IPS-NIHi7 (cell line): ENCODE data around the gene OSGIN1.

Experiments used
- DNase-seq: peaks from one replicate; pipeline ENCODE4 v3.0.0; 2012; ENCODE audit warnings: mixed read lengths; ENCODE audit errors: extremely low spot score

Gene OSGIN1

DNA sequence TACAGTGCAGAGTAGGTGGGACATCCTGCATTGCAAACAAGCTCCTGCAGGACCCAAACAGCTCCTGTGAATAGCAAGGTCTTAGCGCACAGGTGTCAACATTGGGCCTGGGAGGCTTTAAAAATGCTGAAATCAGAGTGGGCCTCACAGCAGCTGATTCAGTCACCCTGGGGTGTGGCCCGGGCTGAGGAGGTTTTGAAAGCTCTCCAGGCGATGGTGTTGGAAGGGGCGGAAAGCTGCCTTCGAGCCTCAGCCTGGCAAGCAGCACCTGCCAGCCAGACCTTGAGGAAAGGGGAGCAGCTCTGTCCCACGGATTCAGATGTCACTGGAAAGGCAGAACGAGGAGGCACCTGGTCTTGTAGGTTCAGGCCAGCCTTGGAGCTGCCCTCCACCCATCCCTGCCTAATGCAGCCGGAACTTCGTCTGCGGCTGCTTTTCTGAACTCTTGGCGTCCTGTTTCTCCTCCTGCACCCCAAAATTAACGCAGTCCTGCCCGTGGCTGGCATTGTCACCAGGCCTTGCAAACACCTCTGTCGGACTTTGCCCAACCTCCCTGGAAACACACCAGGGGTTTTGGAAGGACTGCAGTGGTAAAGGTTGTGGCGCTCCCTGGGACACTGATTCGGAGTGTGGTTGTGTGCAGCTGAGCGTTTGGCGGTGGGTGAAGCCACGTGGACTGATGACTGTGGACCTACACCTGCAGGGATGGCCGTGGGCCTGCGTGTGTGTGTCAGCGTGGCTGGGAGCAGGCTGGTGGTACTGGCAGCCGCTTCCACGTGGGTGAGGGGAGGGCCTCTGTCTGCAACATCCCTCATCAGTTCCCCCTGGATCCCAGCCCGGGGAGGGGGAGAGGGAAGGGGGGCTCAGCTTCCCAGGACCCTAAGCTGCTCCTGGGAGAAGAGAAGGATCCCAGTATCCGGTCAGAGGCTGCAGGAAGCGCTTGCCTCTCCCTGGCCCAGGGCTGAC, 18.4 kb downstream of the OSGIN1 start:
- no peak for DNase-seq

DNA sequence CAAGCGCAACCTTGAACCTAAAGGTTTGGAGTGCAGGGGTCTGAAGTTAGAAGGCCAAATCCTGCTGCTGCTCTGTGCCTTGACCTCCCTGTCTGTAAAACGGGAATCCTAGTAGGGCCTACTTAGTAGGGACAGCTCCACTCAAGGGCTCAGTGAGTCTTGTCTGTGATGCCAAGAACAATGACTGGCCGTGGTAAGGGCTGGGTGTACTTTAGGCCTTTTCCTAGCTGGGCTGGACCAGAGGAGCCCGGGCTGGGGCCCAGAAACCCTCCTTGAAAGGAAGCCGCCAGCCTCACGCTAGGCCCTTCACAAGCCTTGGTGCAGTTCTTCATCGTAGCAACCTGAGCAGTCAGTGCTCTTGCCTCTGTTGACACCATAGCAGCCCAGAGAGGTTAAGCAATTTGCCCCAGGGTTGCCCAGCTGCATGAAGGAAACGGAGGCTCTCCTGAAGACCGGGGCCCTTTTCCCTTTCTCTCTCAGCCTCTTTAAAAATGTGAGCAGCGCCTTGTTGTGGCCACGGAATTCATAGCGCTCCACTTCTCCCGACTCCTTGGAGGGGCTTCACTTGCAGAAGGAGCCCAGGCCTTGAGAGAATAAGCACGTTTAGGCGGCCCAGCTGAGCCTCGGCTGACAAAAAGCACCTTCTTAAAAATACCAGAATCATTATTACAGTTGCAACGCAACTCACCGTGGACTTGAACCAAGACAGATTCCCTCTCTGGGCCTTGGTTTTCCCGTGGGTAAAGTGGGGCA, 19.4 kb downstream of the OSGIN1 start:
- DNase-seq, result no peak

DNA sequence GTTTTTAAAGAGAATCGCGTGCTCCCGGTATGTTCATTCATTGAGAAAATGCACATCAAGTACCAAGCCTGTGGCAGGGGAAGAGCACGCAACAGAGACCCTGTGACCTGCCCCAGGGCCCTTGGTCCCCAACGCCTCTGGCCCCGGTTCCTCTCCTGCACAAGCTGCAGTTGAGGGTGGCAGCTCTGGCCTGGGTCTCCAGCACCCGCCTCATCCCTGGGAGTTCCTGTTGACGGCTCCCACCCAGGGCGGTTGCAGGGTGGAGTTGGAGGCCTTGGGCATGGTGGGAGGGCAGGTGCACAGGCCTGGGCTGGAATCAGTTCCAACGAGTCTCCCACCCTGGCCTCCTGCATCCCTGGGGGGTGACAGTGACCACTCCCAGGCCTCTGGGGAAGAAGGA, 20.0 kb downstream of the OSGIN1 start:
- DNase-seq, result no peak

DNA sequence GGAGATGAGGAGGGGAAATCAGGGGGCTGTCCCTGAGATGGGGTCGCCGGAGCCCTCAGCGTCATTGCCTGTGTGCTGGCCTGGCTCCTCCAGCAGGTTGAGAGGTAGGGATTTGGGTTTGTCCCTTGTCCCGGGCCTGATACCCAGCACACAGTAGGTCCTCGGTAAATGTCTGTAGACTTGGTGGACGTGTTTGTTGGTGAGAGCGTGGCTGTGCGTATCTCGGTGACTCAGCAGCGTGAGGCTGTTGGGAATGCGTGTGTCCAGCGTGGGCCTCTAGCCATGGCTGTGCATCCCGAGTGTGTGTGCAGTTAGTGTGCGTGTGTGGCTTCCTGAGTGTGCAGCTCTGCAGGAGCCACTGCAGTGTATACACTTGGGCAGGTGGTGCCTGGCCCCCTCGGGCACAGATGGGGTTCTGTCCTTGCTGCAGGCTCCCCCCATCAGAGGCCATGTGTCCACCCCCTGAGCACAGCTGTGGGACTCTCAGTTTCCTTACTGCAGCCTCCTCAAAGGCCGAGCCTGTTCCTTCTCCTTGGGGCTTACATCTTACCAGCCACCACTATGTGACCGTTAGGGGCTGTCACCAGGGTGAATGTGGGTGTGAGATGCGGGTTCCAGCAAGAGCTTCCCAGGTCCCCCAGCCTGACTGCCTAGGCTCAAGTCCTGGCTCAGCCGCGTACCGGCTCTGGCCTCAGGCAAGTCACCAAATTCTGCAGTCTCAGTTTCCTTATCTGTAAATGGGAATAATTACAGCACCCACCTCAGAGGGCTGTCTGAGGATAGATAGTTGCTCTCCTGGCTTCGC, 20.7 kb downstream of the OSGIN1 start:
- no peak for DNase-seq

DNA sequence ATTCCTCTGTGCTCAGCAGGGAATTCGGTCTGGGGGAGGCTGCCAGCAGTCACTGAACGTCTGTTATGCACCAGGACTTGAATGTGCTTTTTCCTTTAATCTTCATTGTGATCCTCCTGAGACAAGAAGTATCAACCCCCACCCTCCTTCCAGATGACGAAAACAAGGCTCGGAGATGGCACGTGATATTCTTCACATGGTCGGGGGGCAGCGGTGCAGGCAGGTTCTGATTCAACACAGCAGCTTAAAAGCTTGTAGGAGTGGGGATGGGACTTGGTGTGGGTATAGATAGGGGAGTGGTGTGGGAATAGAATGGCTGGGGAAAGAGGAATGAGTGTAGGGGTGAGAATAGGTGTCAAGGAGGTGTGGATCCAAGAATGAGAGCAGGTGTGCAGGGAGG, 21.4 kb downstream of the OSGIN1 start:
- no peak for DNase-seq

DNA sequence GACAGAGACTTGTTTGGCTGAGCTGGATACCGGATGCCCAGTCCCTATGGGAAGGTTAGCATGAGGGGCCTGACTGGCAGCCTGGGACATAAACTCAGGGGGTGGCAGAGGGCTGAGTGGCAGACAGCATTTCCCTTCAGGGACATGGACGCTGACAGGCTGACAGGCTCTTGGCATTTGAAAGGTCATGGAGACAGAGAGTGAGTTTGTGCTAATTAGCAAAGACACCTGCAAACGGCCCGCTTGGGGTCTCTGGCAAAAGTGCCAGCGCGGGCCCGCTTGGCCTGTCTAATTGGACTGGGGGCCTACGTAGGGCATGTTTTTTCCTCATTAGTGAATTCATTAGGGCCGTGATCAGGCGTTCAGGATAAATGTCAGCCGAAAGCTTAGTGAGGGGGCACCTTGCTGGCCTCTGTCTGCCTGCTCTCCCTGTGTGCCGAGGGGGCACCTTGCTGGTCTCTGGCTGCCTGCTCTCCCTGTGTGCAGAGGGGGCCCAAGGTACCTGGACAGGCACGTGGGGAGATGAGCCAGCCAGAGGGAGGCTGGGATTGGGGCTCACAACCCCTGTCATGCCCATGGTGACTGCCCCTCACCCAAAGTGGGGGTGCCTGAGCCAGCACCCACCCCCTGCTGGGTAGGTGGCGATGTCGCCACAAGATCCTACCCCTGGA, 22.7 kb downstream of the OSGIN1 start:
- DNase-seq, result no peak

DNA sequence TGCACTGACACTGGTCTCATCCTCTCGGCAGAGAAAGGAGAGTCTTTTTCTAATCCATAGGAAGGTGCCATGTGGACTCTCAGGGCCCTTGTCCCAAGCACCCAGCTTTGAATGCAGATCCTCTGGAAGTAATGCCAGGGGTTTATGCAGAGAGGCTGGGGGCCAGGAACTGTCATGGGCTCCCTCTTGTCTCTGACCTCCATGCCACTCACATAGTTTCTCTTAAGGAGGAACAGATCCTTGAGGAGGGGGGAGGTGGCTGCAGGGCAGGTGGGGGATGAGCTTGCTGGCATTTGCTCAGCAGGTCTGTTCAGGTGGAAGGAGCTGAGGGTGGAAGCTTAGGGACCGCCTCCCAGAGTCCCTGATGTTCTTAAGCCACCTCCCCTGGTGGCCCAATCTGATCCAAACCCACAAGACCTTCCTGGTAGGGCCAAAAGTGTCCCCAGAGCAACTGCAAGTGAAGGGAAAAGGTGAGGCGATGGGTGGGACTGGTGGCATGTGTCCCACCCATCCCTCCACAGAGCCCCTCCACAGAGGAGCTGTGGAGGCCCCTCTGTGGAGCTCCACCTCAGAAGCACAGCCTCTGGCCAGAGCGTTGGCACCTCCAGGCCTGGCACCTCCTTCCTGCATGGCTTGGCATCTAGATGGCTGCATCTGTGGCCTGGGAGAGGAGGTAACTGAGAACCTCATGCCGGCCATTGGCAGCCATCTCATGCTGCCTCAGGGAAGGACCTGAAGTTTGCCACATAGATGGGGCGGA, 24.2 kb downstream of the OSGIN1 start:
- DNase-seq, result no peak

DNA sequence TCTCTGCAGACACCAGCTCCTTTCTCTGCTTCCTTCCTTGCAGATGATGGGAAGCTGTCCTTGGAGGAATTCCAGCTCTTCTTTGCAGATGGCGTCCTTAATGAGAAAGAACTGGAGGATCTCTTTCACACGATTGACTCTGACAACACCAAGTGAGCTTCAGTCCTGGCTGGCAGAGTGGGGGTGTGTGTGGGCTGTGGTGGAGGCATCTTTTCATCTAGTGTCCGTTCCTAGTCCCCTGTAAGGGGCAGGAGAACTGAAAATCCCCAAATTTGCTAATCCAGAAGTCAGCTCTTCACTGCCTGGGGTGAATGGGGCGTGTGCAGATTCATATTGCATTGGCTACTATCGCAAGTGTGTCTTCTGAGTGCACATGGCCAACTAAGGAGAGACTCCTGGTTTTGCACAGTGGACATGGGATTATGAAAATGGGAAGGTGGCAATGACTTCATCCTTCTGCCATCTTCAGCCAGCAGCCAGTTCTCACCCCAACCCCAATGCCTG, 25.4 kb downstream of the OSGIN1 start:
- DNase-seq, result no peak

DNA sequence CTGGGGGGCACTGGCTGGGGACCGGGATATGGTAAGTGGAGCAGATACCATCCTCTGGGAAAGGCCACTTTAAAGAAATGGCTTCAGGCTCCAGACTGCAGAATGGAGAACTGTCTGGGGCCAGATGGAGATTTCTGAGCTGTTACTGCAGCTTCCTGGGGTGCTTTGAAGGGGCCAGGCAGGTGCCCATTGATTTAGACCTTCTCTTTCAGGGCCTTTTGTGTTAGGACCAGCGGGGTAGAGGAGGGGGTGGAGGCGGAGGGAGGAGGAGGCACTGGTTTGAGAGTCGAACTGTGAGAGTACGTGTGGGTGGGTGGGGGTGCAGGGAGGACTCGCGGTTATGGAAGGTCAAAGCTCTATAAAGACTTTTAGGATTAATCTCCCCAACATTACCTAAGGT, 26.4 kb downstream of the OSGIN1 start:
- DNase-seq, result no peak

DNA sequence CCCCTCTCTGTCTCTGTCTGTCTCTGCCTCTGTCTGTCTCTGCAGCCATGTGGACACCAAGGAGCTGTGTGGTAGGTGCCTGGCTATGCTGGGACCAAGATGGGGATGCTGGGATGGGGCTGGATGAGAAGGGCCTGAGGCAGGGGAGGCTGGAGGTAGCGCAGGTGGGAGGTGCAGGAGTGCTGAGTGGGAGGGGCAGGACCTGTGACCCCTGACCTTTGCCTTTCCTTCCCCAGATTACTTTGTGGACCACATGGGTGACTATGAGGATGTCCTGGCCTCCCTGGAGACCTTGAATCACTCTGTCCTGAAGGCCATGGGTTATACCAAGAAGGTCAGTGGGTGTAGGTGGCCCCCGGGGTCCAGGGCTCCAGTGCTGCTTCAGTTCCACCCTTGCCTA, 27.8 kb downstream of the OSGIN1 start:
- DNase-seq, result no peak

DNA sequence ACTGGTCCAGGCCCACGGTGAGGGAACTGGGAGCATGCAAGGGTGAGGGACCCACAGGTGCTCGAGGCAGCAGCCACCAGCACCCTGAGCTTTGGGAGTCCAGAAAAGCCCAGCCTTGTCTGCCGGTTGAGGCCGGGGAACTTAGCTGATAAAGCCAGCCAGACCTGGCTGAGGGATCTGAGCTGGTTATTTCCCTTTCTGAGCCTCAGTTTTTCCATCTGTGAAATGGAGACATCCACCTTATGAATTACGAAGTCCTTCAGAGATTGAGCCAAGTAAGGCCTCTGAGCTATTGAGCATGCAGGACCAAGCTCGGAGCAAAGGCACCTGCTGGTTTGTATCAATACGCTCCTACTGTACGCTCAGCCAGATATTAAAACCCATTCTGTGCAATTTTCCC, 28.8 kb downstream of the OSGIN1 start:
- no peak for DNase-seq

DNA sequence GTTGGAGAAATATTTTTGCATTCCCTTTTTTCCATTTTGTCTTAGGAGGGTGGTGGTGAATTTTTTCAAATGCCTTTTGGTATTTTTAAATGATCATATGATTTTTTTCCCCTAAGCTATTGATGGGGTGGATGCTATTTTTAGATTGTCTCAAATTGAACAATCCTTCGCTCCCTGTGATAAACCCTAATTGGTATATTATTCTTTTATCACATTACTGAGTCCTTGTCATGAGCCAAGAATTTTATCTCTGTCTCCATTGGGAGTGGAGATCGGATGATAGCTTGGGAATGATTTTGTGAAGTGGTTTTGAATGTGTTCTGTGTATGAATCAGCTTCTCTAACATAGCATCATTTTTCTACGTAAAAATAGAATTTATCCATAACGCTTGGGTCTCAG, 30.5 kb downstream of the OSGIN1 start:
- DNase-seq, result no peak

DNA sequence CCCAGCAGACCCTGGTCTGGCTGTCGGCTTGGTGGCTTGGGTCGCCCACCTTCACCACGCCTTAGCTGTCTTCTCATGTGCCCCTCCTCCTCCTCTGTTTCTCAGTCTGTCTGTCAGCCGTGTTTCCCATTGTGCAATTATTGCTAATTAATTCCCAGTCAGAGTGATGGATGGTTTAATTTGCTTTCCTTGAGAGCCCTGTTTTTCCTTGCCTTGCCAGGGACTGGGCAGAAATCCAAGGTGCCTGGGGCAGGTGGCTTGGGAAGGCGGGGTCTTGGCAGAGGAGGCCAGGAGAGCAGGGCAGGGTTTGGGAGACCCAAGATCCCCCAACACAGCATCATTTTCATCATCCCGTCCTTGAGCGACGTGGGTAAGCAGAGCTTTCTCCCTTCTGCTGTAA, 36.3 kb downstream of the OSGIN1 start:
- DNase-seq, result no peak

DNA sequence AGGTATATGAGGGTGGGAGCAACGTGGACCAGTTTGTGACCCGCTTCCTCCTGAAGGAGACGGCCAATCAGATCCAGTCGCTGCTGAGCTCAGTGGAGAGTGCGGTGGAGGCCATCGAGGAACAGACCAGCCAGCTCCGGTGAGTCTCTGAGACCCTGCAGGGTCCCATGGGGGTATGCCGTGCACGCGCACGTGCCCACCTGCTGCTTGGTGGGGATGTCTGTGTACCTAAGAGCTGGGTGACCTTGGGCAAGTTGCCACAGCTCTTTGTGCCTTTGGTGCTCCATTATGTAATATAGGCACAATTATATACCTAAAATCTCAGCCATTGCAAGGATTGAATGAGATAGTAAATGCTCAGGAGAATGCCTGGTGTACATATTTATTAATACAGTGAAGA, 37.5 kb downstream of the OSGIN1 start:
- no peak for DNase-seq

DNA sequence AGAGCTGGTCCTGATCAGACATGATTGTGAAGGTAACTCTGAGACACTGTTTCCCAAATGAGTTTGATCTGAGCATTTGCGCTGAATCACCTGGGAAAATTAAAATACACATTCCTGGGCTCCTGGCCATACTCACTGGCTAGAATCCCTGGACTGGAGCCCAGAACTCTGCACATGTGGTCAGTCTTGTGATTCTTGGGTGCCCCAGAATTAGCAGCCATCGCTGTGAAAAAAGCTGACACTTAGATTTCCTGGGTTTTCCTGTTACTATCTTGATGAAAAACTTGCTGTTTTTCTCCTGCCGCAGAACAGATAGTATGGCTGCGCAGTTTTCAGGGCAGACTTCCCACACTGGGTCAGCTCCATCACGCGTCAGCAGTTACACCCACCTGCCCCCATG, 39.6 kb downstream of the OSGIN1 start:
- no peak for DNase-seq

DNA sequence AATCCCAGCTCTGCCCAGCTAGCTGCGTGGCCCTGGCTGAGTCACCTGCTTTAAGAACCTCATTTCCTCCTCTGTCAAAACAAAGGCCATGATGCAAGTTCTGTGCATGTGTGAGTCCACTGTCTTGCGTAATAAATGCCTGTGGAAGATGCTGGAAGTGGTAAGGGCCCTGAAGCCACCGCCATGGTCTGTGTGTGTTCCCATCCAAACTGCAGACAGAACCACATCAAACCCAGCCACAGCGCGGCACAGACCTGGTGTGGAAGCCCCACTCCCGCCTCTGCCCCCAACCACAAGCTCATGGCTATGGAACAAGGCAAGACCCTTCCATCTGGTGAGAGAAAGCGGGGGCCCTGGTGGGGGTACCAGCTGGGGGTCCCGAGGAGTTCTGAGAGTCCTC, 41.0 kb downstream of the OSGIN1 start:
- DNase-seq, result no peak

DNA sequence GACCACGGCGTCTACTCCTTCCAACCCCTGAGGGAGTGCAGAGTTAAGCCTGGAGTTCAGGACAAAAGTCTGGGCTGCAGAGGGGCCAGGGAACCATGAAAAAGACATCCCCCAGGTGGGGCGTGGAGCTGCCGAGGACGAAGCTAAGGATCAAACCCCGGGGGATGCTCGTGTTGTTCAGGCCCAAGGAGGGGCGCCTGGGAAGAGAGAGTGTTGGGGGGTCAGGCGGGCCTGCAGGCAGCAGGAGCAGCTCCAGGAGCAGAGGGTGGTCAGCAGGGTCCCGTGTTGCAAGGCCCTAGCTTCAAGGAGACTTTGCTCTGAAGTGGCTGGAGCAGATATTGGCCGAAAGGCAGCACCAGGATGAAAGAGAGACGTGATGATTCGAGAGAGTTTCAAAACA, 41.7 kb downstream of the OSGIN1 start:
- DNase-seq, result no peak

DNA sequence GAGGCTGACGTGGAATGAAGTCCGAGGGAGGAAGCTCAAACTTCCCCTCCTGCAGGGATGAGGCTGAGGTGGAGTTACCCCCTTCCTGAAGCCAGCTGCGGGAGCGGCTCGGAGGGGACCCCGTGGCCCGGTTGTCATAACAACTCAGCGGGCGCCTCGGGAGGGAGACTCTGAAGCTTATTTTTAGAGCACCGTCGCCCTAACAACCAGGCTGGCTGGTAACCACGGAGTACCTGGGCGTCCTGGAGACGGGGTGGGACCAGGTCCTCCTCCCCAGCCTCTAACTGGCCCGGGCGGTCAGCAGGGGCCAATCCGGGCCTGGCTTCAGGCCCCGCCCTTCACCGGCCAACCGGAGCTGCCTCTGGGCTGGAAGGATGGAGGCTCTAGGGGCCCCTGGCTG, 42.7 kb downstream of the OSGIN1 start:
- DNase-seq, result peak; percentile 90

DNA sequence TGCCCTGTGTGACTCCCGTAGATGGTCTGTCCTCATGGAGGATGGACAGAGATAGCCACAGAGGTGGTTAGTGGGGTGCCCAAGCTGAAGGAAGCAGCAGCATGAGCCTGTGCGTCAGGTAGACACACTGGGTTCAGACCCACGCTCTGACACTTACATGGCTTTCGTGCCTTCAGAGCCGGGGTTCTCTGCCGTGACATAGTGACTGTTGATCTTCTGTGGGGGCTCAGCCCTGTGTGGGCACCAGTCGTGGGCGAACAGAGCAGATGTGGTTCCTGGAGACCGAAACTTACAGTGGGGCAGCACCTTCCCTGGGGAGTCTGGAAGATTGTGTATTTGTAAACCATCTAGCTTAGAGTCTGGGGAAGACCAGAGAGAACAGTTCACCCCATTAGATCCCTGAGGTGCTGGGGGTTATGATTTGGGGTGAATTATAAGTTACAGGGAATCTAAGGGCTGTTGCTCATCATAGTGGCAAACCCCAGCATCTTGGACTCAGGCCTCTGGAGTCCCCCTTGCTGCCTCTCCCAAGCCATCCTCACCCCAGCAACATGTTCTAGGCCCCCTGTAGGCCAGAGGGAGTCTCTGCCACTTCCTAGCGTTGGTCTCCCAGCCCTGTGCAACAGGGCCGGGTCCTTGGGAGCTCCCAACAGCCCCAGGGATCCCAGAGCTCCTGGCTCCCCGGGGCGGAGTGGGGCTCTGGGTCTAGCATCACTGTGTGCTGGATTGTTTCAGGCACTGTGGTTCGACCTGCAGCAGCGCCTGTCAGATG, 43.6 kb downstream of the OSGIN1 start:
- no peak for DNase-seq

DNA sequence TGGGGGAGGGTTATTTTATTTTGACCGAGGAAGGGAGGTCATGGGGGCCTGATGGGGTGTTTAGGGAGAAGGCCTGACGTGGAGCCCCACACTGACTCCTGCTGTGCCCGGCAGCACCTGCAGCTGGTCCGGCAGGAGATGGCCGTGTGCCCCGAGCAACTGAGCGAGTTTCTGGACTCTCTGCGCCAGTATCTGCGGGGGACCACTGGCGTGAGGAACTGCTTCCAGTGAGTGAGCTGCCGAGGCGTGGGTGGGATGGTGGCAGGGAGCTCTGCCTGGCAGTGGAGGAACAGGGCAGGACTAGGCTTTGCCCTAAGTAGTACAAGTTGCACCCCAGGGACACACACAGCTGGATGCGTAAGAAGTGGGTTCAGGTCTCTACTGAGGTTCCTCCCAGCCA, 45.1 kb downstream of the OSGIN1 start:
- DNase-seq, result no peak
